H1 (cell line): ENCODE measurements around the gene MAP3K1.

Experiments used
- CEBPB ChIP-seq: IDR thresholded peaks from 2 replicates; pipeline ENCODE4 v1.6.1; 2012; ENCODE audit warnings: low read depth, low read length
- CTCF ChIP-seq, 3 experiments: IDR thresholded peaks; 1 replicate in 2 of 3; 2 replicates in 1 of 3; pipeline versions ENCODE4 v1.5.1 to v1.6.1; 2011; ENCODE audit warnings: low read length in 3 of 3, mild to moderate bottlenecking in 3 of 3, inconsistent platforms in 2 of 3, low read depth in 1 of 3, moderate library complexity in 1 of 3; ENCODE audit not compliant: insufficient read depth in 1 of 3; ENCODE audit errors: control extremely low read depth in 1 of 3
- NANOG ChIP-seq: IDR thresholded peaks from 2 replicates; pipeline ENCODE4 v1.6.1; 2011; ENCODE audit warnings: low read length, low read depth, mild to moderate bottlenecking, inconsistent platforms; ENCODE audit not compliant: insufficient read depth, poor library complexity, severe bottlenecking
- POLR2AphosphoS5 ChIP-seq: IDR thresholded peaks from 2 replicates; pipeline ENCODE4 v1.6.1; 2011; ENCODE audit warnings: low read depth, low read length
- SUZ12 ChIP-seq: fragments of 200-600 bp; sonication (generic); IDR thresholded peaks from 2 replicates; pipeline ENCODE4 v1.6.1; 2012; ENCODE audit warnings: mild to moderate bottlenecking, inconsistent platforms, low read length, moderate library complexity, mixed read lengths
- TF ChIP-seq, protein P1 (sequence below): IDR thresholded peaks from 2 replicates; pipeline ENCODE4 v1.6.1; 2011; ENCODE audit warnings: low read depth, mild to moderate bottlenecking, low read length; ENCODE audit not compliant: insufficient read depth

DNA sequence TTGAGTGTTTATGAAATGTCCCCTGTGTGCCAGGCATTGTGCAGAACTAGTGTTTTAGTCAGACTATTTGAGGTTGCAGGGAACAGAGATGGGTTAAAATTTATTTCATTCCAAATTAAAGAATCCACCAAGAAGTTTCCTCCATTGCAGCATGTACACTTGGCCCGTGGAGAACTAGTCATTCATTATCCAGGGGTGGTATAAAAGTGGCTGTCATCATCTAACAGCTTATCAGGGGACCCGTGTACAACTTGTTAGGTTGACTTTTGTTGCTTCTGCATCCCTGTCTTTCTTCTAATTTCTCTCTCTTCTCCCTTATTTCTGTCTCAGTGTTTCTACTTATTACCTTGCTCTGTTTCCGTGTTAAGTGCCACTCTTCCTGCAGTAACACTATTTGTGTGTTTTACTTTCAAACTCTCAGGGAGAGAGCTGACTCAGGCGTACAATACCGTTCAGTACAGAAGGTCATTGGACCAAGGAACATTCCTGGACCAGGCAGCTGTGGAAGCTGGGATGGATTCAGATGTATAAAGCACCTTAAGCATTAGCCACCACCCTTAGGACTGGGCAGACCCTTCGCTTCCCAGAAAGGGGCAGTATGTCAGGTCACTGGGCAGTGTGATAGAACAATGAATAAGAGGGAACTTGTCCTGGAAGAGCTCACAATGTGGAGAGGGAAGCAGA is 36.1 kb downstream of the MAP3K1 start:
- no peak for TF ChIP-seq CEBPB
- TF ChIP-seq, protein P1, sequence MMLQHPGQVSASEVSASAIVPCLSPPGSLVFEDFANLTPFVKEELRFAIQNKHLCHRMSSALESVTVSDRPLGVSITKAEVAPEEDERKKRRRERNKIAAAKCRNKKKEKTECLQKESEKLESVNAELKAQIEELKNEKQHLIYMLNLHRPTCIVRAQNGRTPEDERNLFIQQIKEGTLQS: no peak
- no peak for TF ChIP-seq POLR2AphosphoS5
- TF ChIP-seq NANOG: no peak
- no peak for TF ChIP-seq SUZ12
- no peak for TF ChIP-seq CTCF (IDR thresholded peaks at IDR 0.05; ENCODE audit: control extremely low read depth in 1 of 3, insufficient read depth in 1 of 3, low read depth in 1 of 3, low read length in 3 of 3)
